ENCODE results near the gene ZC3HAV1L.

DNA sequence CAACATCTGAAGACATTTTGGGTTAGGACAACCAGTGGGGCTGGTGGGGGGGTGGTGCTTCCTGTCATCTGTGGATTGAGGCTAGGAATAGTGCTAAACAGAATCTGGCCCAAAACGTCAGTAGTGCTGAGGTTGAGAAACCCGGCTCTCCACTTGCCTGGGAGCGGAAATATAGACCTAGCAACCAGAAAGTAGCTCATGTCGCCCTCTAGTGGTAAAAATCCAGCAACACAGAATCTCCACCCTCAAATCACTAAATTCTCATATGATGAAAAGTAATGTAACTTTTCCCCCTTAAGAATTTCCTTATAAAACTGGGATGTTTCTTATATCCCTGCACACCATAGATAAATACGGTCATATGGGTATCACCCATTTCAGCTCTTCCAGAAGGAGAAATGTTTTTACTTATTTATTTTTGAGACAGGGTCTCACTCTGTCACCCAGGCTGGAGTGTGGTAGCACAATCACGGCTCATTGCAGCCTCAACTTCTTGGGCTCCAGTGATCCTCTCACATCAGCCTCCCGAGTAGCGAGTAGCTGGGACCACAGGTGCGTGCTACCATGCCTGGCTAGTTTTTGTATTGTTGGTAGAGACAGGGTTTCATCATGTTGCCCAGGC lies 39.3 kb upstream of the ZC3HAV1L start:
- TF ChIP-seq TCF4 (CRISPR knock-in tag; IDR thresholded peaks at IDR 0.05; ENCODE audit: borderline replicate concordance) (no peak), ZNF70 (CRISPR knock-in tag; IDR thresholded peaks at IDR 0.05) (no peak), ZNF565 (CRISPR knock-in tag; conservative IDR thresholded peaks at IDR 0.05; ENCODE audit: low read depth) (no peak), ARNTL (CRISPR knock-in tag; IDR thresholded peaks at IDR 0.05; ENCODE audit: borderline replicate concordance, low read depth) (no peak), ESRRG (CRISPR knock-in tag; IDR thresholded peaks at IDR 0.05) (no peak), RARB (CRISPR knock-in tag; IDR thresholded peaks at IDR 0.05) (no peak), ZNF8 (CRISPR knock-in tag; IDR thresholded peaks at IDR 0.05) (0 out of 2 replicates have a peak, but pooled peaks have one; percentile 9)
- TF ChIP-seq, protein P1, sequence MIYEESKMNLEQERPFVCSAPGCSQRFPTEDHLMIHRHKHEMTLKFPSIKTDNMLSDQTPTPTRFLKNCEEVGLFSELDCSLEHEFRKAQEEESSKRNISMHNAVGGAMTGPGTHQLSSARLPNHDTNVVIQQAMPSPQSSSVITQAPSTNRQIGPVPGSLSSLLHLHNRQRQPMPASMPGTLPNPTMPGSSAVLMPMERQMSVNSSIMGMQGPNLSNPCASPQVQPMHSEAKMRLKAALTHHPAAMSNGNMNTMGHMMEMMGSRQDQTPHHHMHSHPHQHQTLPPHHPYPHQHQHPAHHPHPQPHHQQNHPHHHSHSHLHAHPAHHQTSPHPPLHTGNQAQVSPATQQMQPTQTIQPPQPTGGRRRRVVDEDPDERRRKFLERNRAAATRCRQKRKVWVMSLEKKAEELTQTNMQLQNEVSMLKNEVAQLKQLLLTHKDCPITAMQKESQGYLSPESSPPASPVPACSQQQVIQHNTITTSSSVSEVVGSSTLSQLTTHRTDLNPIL (CRISPR knock-in tag; IDR thresholded peaks at IDR 0.05; ENCODE audit: low read depth): no peak
- TF ChIP-seq, protein P2, sequence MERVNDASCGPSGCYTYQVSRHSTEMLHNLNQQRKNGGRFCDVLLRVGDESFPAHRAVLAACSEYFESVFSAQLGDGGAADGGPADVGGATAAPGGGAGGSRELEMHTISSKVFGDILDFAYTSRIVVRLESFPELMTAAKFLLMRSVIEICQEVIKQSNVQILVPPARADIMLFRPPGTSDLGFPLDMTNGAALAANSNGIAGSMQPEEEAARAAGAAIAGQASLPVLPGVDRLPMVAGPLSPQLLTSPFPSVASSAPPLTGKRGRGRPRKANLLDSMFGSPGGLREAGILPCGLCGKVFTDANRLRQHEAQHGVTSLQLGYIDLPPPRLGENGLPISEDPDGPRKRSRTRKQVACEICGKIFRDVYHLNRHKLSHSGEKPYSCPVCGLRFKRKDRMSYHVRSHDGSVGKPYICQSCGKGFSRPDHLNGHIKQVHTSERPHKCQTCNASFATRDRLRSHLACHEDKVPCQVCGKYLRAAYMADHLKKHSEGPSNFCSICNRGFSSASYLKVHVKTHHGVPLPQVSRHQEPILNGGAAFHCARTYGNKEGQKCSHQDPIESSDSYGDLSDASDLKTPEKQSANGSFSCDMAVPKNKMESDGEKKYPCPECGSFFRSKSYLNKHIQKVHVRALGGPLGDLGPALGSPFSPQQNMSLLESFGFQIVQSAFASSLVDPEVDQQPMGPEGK (CRISPR knock-in tag; IDR thresholded peaks at IDR 0.05; ENCODE audit: borderline replicate concordance): no peak
